ENCODE data around the gene JDP2. TPM values are rescaled to one million over a fixed set of nuclear protein-coding genes. Genes with fewer than 3 reads are reported as not detected.

The JDP2 gene
- total and polyA plus RNA-seq, 2 of the 4 experiments (the other 2 are of a cell fraction), result 35.7 to 38.4 TPM

DNA sequence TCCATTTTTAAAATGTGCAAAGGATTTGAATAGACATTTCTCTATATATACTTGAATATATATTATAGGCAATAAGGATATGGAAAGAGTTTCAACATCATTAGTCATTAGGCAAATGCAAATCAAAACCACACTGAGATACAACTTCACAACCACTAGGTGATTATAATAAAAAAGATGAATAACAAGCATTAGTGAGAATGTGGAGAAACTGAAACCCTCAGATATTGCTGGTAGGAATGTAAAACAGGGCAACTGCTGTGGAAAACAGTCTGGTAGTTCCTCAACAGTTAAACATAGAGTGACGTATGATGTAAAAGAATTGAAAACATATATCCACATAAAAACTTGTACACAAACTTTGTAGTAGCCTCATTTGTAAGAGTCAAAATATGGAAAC, 82.7 kb downstream of the JDP2 start:
- Histone ChIP-seq H2BK120ac (ENCODE audit: low read depth, low read length) (no peak overlapping the region), H4K5ac (ENCODE audit: low read depth, low read length) (no peak overlapping the region), H3K4me3 (ENCODE audit: insufficient read depth, low read depth, low read length) (no peak overlapping the region), H4K20me1 (ENCODE audit: insufficient read depth, low read length) (no peaks in the 10 kb centered on the region), H3K9me1 (ENCODE audit: insufficient read depth, low read length) (no peaks in the 10 kb centered on the region), H3K4ac (ENCODE audit: low read depth, low read length) (no peak overlapping the region), H2AFZ (replicated peaks; ENCODE audit: low read length, poor library complexity) (no peak overlapping the region), H3K27me3 (ENCODE audit: control insufficient read depth, insufficient read depth, low read length) (peaks cover 5% of the 10 kb centered on the region), H3K4me1 (ENCODE audit: control insufficient read depth, insufficient read depth, low read length) (no peaks in the 10 kb centered on the region), H3K56ac (ENCODE audit: extremely low read depth, insufficient read depth, low read length) (no peak overlapping the region), H4K91ac (ENCODE audit: insufficient read depth, low read depth, low read length) (no peak overlapping the region), H3K14ac (replicated peaks; ENCODE audit: low read depth, low read length) (no peak overlapping the region), H4K8ac (ENCODE audit: low read depth in 2 of 2, low read length in 2 of 2) (no peak overlapping the region), H3K27ac (ENCODE audit: insufficient read depth, low read length) (no peak overlapping the region), H2BK5ac (ENCODE audit: low read depth, low read length, poor library complexity, severe bottlenecking) (no peak overlapping the region), H2BK20ac (ENCODE audit: low read depth, low read length) (no peak overlapping the region), H3K18ac (ENCODE audit: low read depth, low read length) (no peak overlapping the region), H2AK5ac (ENCODE audit: low read depth, low read length) (no peak overlapping the region), H3K9ac (ENCODE audit: low read depth, low read length) (no peak overlapping the region), H3K79me1 (ENCODE audit: low read depth in 1 of 2, low read length in 2 of 2) (no peaks in the 10 kb centered on the region), H3K4me2 (ENCODE audit: low read depth, low read length) (no peak overlapping the region), H3K23ac (ENCODE audit: low read depth, low read length) (no peak overlapping the region), H3K36me3 (ENCODE audit: control insufficient read depth, insufficient read depth, low read length) (no peaks in the 10 kb centered on the region), H2BK15ac (ENCODE audit: low read depth, low read length) (no peak overlapping the region), H3K9me3 (ENCODE audit: control insufficient read depth, insufficient read depth, low read length) (peaks cover 4% of the 10 kb centered on the region), H2AK9ac (replicated peaks; ENCODE audit: low read depth, low read length, poor library complexity) (no peak overlapping the region)
- WGBS, 2 experiments (ENCODE audit: extremely low coverage in 2 of 2, insufficient read length in 1 of 2), result no CpG with 5 or more reads among the region's 1 CpG
- dilution Hi-C loops (cut with HindIII; ENCODE audit: low sequenced_read_pairs, unreplicated experiment) (no loop called here), in situ Hi-C loops (cut with MboI; ENCODE audit: low sequenced_read_pairs) (no loop called here), intact Hi-C loops (cut with micrococcal nuclease) (no loop called here)
- ATAC-seq (ENCODE audit: low read depth) (no peak), DNase-seq (no peak)
- POLR2A ChIA-PET (ENCODE audit: unreplicated experiment), result no interaction called here
- CTCF ChIA-PET, result no interaction called here
- TF ChIP-seq FOS (IDR thresholded peaks at IDR 0.05; ENCODE audit: low read depth, low read length) (no peak), RAD21 (IDR thresholded peaks at IDR 0.05; ENCODE audit: low read length) (no peak), MAZ (IDR thresholded peaks at IDR 0.05; ENCODE audit: borderline replicate concordance, low read depth, low read length) (no peak), POLR2A (IDR thresholded peaks at IDR 0.05; ENCODE audit: low read depth, low read length) (no peak), MAFK (IDR thresholded peaks at IDR 0.05; ENCODE audit: low read depth, low read length) (no peak)
- BruUV-seq (replicated peaks), result no TSS peak
